Pancreas (tissue), 10 donors: ENCODE data around the gene FAM131A. TPM values are rescaled to one million over a fixed set of nuclear protein-coding genes. Genes with fewer than 3 reads are reported as not detected.

Source experiments
- ATAC-seq, 4 donors: fragments of 200-7000 bp; cut with Tn5 transposase; one replicate each; pipeline versions ENCODE4 v1.8.0 to v1.9.1; 2020; ENCODE audit warnings: mild to moderate bottlenecking in 4 of 4, moderate library complexity in 4 of 4
- DNase-seq, 6 donors: peaks; one replicate each; pipeline ENCODE4 v3.0.0-alpha.2; 2020
- FAIRE-seq: peaks from 2 replicates; lab custom pipeline; 2012; peaks lifted over from hg19 to GRCh38; lab: Jason Lieb, UNC
- H3K27ac ChIP-seq, 4 donors: fragments of 200-600 bp; sonication (generic); 1 replicate in 3 of 4; 2 replicates in 1 of 4; pipeline versions ENCODE4 v1.5.0 to v1.8.0; 2020
- H3K27me3 ChIP-seq, 4 donors: fragments of 200-600 bp; one replicate each; pipeline ENCODE4 v1.8.0; 2021
- H3K36me3 ChIP-seq, 3 donors: fragments of 200-600 bp; sonication (generic) in 1 of 3; one replicate each; pipeline versions ENCODE4 v1.5.0 to v1.8.0; 2020 to 2021
- H3K4me1 ChIP-seq, 3 donors: fragments of 200-600 bp; one replicate each; pipeline ENCODE4 v1.8.0; 2021
- H3K4me3 ChIP-seq, 4 donors: fragments of 200-600 bp; sonication (generic) in 2 of 4; one replicate each; pipeline versions ENCODE4 v1.5.0 to v1.8.0; 2020 to 2021
- H3K9me3 ChIP-seq, 4 donors: fragments of 200-600 bp; one replicate each; pipeline ENCODE4 v1.8.0; 2021
- CTCF ChIP-seq, 4 donors: fragments of 200-600 bp; sonication (generic) in 3 of 4; IDR thresholded peaks; one replicate each; pipeline versions ENCODE4 v1.5.0 to v1.8.0; 2021; ENCODE audit warnings: antibody characterized with exemption in 4 of 4
- WGBS, 2 donors: extraction: QIAGEN DNeasy Blood & Tissue Kit; methylation state at CpG; one replicate each; pipeline ENCODE4 v1.1.7; 2013; 5-methylcytosine and 5-hydroxymethylcytosine counted together
- intact Hi-C, 3 donors: fragments of 100-400 bp; cut with DNase I; formaldehyde crosslinking; loops; one replicate each; pipeline versions ENCODE4 v1.11.1 to v1.14.2; 2022
- polyA plus RNA-seq, 2 donors: library from polyadenylated mRNA; stranded (reverse); fragments of 200-250 nt; gene quantifications; one replicate each; pipeline ENCODE4 v1.2.3, GENCODE V29; 2013
- total RNA-seq, 6 donors: library from RNA; stranded (reverse); fragmentation: NEBNext Ultra II Directional in 4 of 6; extraction: Animal tissue kit (Norgen Biotek cat#: 25700) in 4 of 6; gene quantifications; one replicate each; pipeline versions ENCODE4 v1.2.1 to v1.2.4, GENCODE V29; 2021 to 2023
- donor health status: healthy with polysubstance abuse.
- donor health status: DM: no; HTN: no; CAD: no; lungs with moderate emphysema.
- donor health status: DM: no; HTN: no; CAD: no.
- donor health status: control.
- donor health status: control.
- donor health status: Bipolar disorder and iron deficiency.
- donor health status: DM: yes; HTN: yes; CAD: no.
- donor health status: DM: no; HTN: no; CAD: no.
- donor health status: DM: no; HTN: no; CAD: no.
- donor health status: DM: yes; HTN: yes; CAD: no.

FAM131A gene
- total and polyA plus RNA-seq, 8 donors, result 4.0 to 22.5 (median 7.9) TPM

- intact Hi-C loops, result loop anchor here in 1 of 3 donors (10.0 kb wide), 1 partner anchor 145 kb away; no protein-coding TSS in a partner anchor
- 65 to 72% methylated on average over 5 of the region's 5 CpGs for WGBS, 2 donors
- no peaks in the 10 kb centered on the region for H3K4me1 ChIP-seq
- H3K27ac ChIP-seq, result no peak overlapping the region
- DNase-seq (no peak), FAIRE-seq (no peak), ATAC-seq (no peak)
- no peak for TF ChIP-seq CTCF (IDR thresholded peaks at IDR 0.05)
- H3K36me3 ChIP-seq, result no peaks in the 10 kb centered on the region
- H3K27me3 ChIP-seq, result no peaks in the 10 kb centered on the region
- H3K9me3 ChIP-seq, result no peaks in the 10 kb centered on the region
- no peak overlapping the region for H3K4me3 ChIP-seq
These were observed 52.0 kb downstream of the FAM131A start for GRCh38 chr3:184389384-184389783.

GRCh38 chr3:184389935-184390528, 52.6 kb downstream of the FAM131A start:
- DNase-seq, result no peak
- Histone ChIP-seq H3K27me3 (no peaks in the 10 kb centered on the region), H3K9me3 (no peaks in the 10 kb centered on the region), H3K36me3 (no peaks in the 10 kb centered on the region), H3K4me1 (peaks cover 0 to 1% (median 0%) of the 10 kb centered on the region in 3 donors), H3K4me3 (no peak overlapping the region), H3K27ac (no peak overlapping the region)
- no peak for ATAC-seq
- TF ChIP-seq CTCF (IDR thresholded peaks at IDR 0.05), result no peak
- intact Hi-C loops, result loop anchor here in 1 of 3 donors (10.0 kb wide), 1 partner anchor 145 kb away; no protein-coding TSS in a partner anchor
- FAIRE-seq, result no peak
- WGBS, 2 donors, result 91 to 95% methylated on average over 4 to 5 of the region's 5 CpGs

- TF ChIP-seq CTCF (IDR thresholded peaks at IDR 0.05), result no peak
- no peak for FAIRE-seq
- Histone ChIP-seq H3K4me1 (peaks cover 0 to 7% (median 0%) of the 10 kb centered on the region in 3 donors), H3K27ac (no peak overlapping the region), H3K36me3 (no peaks in the 10 kb centered on the region), H3K27me3 (no peaks in the 10 kb centered on the region), H3K4me3 (no peak overlapping the region), H3K9me3 (no peaks in the 10 kb centered on the region)
- 79 to 86% methylated on average over 3 of the region's 3 CpGs for WGBS, 2 donors
- no peak for ATAC-seq
- peak in 1 of 6 donors; percentile 21 for DNase-seq
- intact Hi-C loops, result no loop called here
These were observed 53.9 kb downstream of the FAM131A start for GRCh38 chr3:184391266-184391665.

- Histone ChIP-seq H3K4me1 (peaks cover 0 to 7% (median 0%) of the 10 kb centered on the region in 3 donors), H3K27ac (peak overlapping the region in 2 of 4 donors; percentile 16 to 31), H3K36me3 (no peaks in the 10 kb centered on the region), H3K27me3 (no peaks in the 10 kb centered on the region), H3K4me3 (no peak overlapping the region), H3K9me3 (no peaks in the 10 kb centered on the region)
- no peak for TF ChIP-seq CTCF (IDR thresholded peaks at IDR 0.05)
- peak; percentile 74 to 91 (median 82) for DNase-seq
- no peak for FAIRE-seq
- peak; percentile 88 to 98 (median 96) for ATAC-seq
- 43 to 57% methylated on average over 5 of the region's 5 CpGs for WGBS, 2 donors
- intact Hi-C loops, result no loop called here
These were observed 57.9 kb downstream of the FAM131A start for GRCh38 chr3:184395320-184395660.

Other genes with a start within 250 kb of the FAM131A start
- gene HTR3E, start 240.5 kb upstream of the FAM131A start, total RNA-seq, result under 1 TPM in 1 of 6 donors, not detected in 5; 0.41 TPM
- not detected for gene HTR3E, start 240.5 kb upstream of the FAM131A start, polyA plus RNA-seq
- 10 to 100 TPM; 12.4 to 23.6 (median 17.1) TPM for gene EIF2B5, start 202.2 kb upstream of the FAM131A start, total RNA-seq
- 10 to 100 TPM; 32.1 to 53.3 TPM for gene EIF2B5, start 202.2 kb upstream of the FAM131A start, polyA plus RNA-seq
- gene DVL3, start 182.2 kb upstream of the FAM131A start, total RNA-seq, result 10 to 100 TPM; 31.0 to 44.9 (median 35.1) TPM
- 10 to 100 TPM; 47.5 to 53.8 TPM for gene DVL3, start 182.2 kb upstream of the FAM131A start, polyA plus RNA-seq
- 100 to 1,000 TPM in 1 of 6 donors, 10 to 100 TPM in 5; 67.8 to 136 (median 81.8) TPM for gene AP2M1, start 162.7 kb upstream of the FAM131A start, total RNA-seq
- gene AP2M1, start 162.7 kb upstream of the FAM131A start, polyA plus RNA-seq, result 100 to 1,000 TPM in 1 of 2 donors, 10 to 100 TPM in 1; 69.3 to 113 TPM
- 10 to 100 TPM; 31.7 to 49.4 (median 37.7) TPM for gene ABCF3, start 151.4 kb upstream of the FAM131A start, total RNA-seq
- 10 to 100 TPM; 79.7 to 92.1 TPM for gene ABCF3, start 151.4 kb upstream of the FAM131A start, polyA plus RNA-seq
- 1 to 10 TPM; 1.2 to 7.9 (median 4.5) TPM for gene VWA5B2, start 108.0 kb upstream of the FAM131A start, total RNA-seq
- gene VWA5B2, start 108.0 kb upstream of the FAM131A start, polyA plus RNA-seq, result 100 to 1,000 TPM in 1 of 2 donors, 10 to 100 TPM in 1; 30.3 to 105 TPM
- gene ALG3, start 88.6 kb upstream of the FAM131A start, total RNA-seq, result 10 to 100 TPM; 14.1 to 25.7 (median 21.7) TPM
- 10 to 100 TPM; 26.2 to 26.5 TPM for gene ALG3, start 88.6 kb upstream of the FAM131A start, polyA plus RNA-seq
- 1 to 10 TPM; 1.9 to 5.3 (median 3.1) TPM for gene EEF1AKMT4, start 87.9 kb upstream of the FAM131A start, total RNA-seq
- 1 to 10 TPM; 1.8 to 3.1 TPM for gene EEF1AKMT4, start 87.9 kb upstream of the FAM131A start, polyA plus RNA-seq
- 10 to 100 TPM in 5 of 6 donors, 1 to 10 TPM in 1; 7.5 to 33.7 (median 19.4) TPM for gene CAMK2N2, start 76.0 kb upstream of the FAM131A start, total RNA-seq
- gene CAMK2N2, start 76.0 kb upstream of the FAM131A start, polyA plus RNA-seq, result 10 to 100 TPM; 13.8 to 14.8 TPM
- gene ECE2, start 61.6 kb upstream of the FAM131A start, total RNA-seq, result 10 to 100 TPM in 1 of 6 donors, 1 to 10 TPM in 5; 6.3 to 12.1 (median 8.8) TPM
- 10 to 100 TPM in 1 of 2 donors, 1 to 10 TPM in 1; 7.7 to 25.4 TPM for gene ECE2, start 61.6 kb upstream of the FAM131A start, polyA plus RNA-seq
- 10 to 100 TPM; 38.4 to 89.6 (median 54.1) TPM for gene PSMD2, start 38.4 kb upstream of the FAM131A start, total RNA-seq
- gene PSMD2, start 38.4 kb upstream of the FAM131A start, polyA plus RNA-seq, result 10 to 100 TPM; 39.1 to 78.7 TPM
- 100 to 1,000 TPM; 118 to 207 (median 178) TPM for gene EIF4G1, start 23.0 kb upstream of the FAM131A start, total RNA-seq
- gene EIF4G1, start 23.0 kb upstream of the FAM131A start, polyA plus RNA-seq, result 100 to 1,000 TPM; 159 to 163 TPM
- 1 to 10 TPM; 4.9 to 9.2 (median 6.2) TPM for gene CLCN2, start 24.0 kb downstream of the FAM131A start, total RNA-seq
- 10 to 100 TPM; 22.2 to 25.5 TPM for gene CLCN2, start 24.0 kb downstream of the FAM131A start, polyA plus RNA-seq
- gene POLR2H, start 24.1 kb downstream of the FAM131A start, total RNA-seq, result 10 to 100 TPM; 19.7 to 38.2 (median 25.7) TPM
- 100 to 1,000 TPM in 1 of 2 donors, 10 to 100 TPM in 1; 98.0 to 116 TPM for gene POLR2H, start 24.1 kb downstream of the FAM131A start, polyA plus RNA-seq
- under 1 TPM in 5 of 6 donors, not detected in 1; 0.28 to 0.72 (median 0.54) TPM for gene THPO, start 40.6 kb downstream of the FAM131A start, total RNA-seq
- 1 to 10 TPM in 1 of 2 donors, under 1 TPM in 1; 0.40 to 1.3 TPM for gene THPO, start 40.6 kb downstream of the FAM131A start, polyA plus RNA-seq
- 10 to 100 TPM; 11.0 to 31.4 (median 17.3) TPM for gene CHRD, start 42.5 kb downstream of the FAM131A start, total RNA-seq
- 10 to 100 TPM; 23.3 to 96.7 TPM for gene CHRD, start 42.5 kb downstream of the FAM131A start, polyA plus RNA-seq
- gene EPHB3, start 224.2 kb downstream of the FAM131A start, total RNA-seq, result 10 to 100 TPM in 4 of 6 donors, 1 to 10 TPM in 2; 5.8 to 17.3 (median 13.2) TPM
- gene EPHB3, start 224.2 kb downstream of the FAM131A start, polyA plus RNA-seq, result 10 to 100 TPM; 11.7 to 13.3 TPM